ENCODE measurements around the gene RANBP9. TPM values are rescaled to one million over a fixed set of nuclear protein-coding genes. Genes with fewer than 3 reads are reported as not detected.

Gene RANBP9
- total RNA-seq, 1 donor from 2014 or later: 40.4 TPM

DNA sequence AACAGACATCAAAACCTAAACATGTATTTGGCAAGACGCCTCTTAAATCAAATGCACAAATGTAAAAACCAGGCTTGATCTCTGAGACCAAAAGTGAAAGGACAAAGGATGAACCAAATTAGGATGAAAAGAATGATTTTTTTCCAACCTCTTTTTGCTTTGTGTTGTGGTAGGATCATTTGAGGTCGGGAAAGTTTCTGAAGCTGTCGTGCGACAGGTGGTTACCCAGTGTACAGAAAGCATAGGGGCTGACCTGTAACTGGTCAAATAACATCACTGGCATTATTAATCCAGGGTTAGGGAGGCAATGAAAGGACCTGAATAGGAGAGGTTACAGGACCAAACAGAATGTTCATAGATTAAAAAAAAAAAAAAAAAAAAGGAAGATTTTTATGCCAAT lies 114.6 kb downstream of the RANBP9 start:
- Mint-ChIP-seq H3K27ac (no peak overlapping the region), H3K36me3 (peaks cover 26% of the 10 kb centered on the region), H3K9me3 (no peaks in the 10 kb centered on the region), H3K4me1 (ENCODE audit: unreplicated experiment) (peaks cover 4% of the 10 kb centered on the region), H3K27me3 (no peaks in the 10 kb centered on the region), H3K4me3 (no peak overlapping the region)
- TF ChIP-seq, protein P1, sequence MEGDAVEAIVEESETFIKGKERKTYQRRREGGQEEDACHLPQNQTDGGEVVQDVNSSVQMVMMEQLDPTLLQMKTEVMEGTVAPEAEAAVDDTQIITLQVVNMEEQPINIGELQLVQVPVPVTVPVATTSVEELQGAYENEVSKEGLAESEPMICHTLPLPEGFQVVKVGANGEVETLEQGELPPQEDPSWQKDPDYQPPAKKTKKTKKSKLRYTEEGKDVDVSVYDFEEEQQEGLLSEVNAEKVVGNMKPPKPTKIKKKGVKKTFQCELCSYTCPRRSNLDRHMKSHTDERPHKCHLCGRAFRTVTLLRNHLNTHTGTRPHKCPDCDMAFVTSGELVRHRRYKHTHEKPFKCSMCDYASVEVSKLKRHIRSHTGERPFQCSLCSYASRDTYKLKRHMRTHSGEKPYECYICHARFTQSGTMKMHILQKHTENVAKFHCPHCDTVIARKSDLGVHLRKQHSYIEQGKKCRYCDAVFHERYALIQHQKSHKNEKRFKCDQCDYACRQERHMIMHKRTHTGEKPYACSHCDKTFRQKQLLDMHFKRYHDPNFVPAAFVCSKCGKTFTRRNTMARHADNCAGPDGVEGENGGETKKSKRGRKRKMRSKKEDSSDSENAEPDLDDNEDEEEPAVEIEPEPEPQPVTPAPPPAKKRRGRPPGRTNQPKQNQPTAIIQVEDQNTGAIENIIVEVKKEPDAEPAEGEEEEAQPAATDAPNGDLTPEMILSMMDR (conservative IDR thresholded peaks at IDR 0.05): no peak
- no peak for DNase-seq (ENCODE audit: extremely low spot score, unreplicated experiment)

GRCh38 chr6:13593720-13594119 lies 117.9 kb downstream of the RANBP9 start:
- Mint-ChIP-seq H3K4me1 (ENCODE audit: unreplicated experiment) (peaks cover 4% of the 10 kb centered on the region), H3K9me3 (no peaks in the 10 kb centered on the region), H3K4me3 (no peak overlapping the region), H3K27me3 (no peaks in the 10 kb centered on the region), H3K27ac (no peak overlapping the region), H3K36me3 (peaks cover 15% of the 10 kb centered on the region)
- TF ChIP-seq, protein P1 (conservative IDR thresholded peaks at IDR 0.05): no peak
- DNase-seq (ENCODE audit: extremely low spot score, unreplicated experiment): no peak

GRCh38 chr6:13593103-13593502 lies 118.5 kb downstream of the RANBP9 start:
- Mint-ChIP-seq H3K9me3 (no peaks in the 10 kb centered on the region), H3K36me3 (peaks cover 12% of the 10 kb centered on the region), H3K27ac (no peak overlapping the region), H3K4me3 (no peak overlapping the region), H3K27me3 (no peaks in the 10 kb centered on the region), H3K4me1 (ENCODE audit: unreplicated experiment) (peaks cover 1% of the 10 kb centered on the region)
- TF ChIP-seq, protein P1 (conservative IDR thresholded peaks at IDR 0.05): no peak
- DNase-seq (ENCODE audit: extremely low spot score, unreplicated experiment): no peak

DNA sequence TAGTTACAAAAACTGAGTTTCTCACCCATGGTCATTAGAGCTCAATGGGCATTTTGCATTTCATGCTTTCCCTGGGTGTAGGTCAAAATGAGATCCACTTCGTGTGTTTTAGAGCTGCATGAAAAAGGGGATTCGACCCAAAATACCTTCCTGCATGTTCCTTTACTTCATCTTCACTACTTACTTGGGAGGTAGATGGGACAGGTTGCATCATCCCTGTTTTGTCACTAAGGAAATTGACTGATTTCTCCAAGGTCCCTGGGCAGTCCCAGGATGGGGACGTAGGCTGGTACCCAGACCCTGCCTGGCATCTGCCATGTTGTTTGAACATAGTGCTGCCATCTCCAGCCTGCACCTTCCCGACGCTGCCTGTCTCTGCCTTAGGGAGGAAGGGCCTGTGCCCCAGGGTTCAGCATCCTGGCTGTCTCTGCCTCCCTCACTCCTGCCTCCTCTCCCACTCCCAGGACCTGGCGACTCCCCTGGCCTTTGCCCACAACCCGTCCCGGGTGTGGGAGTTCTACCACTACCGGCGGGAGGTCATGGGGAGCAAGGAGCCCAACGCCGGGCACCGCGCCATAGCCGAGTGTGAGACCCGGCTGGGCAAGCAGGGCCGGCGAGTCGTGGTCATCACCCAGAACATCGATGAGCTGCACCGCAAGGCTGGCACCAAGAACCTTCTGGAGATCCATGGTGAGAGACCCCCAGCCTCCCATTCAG lies 120.3 kb downstream of the RANBP9 start:
- H3K4me3 Mint-ChIP-seq: no peak overlapping the region
- H3K36me3 Mint-ChIP-seq: peaks cover 9% of the 10 kb centered on the region
- TF ChIP-seq, protein P1 (conservative IDR thresholded peaks at IDR 0.05): no peak
- no peak overlapping the region for H3K27ac Mint-ChIP-seq
- no peaks in the 10 kb centered on the region for H3K4me1 Mint-ChIP-seq (ENCODE audit: unreplicated experiment)
- H3K9me3 Mint-ChIP-seq: no peaks in the 10 kb centered on the region
- no peaks in the 10 kb centered on the region for H3K27me3 Mint-ChIP-seq
- no peak for DNase-seq (ENCODE audit: extremely low spot score, unreplicated experiment)

DNA sequence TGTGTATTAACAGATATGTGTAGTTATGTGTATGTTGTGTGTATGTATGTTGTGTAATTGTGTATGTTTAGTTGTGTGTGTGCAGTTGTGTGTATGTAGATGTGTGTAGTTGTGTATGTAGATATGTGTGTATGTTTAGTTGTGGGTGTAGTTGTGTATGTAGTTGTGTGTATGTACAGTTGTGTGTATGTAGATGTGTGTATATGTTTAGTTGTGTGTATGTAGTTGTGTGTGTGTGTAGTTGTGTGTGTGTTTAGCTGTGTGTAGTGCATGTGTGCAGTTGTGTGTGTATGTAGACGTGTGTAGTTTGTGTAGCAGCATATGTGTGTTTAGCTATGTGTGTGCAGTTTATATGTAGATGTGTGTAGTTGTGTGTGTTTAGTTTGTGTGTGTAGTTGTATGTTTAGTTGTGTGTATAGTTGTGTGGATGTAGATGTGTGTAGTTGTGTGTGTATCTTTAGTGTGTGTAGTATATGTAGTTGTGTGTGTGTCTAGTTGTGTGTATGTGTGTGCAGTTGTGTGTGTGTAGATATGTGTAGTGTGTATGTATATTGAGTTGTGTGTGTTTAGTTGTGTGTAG lies 121.0 kb downstream of the RANBP9 start:
- H3K4me1 Mint-ChIP-seq (ENCODE audit: unreplicated experiment): no peaks in the 10 kb centered on the region
- no peak overlapping the region for H3K27ac Mint-ChIP-seq
- H3K9me3 Mint-ChIP-seq: no peaks in the 10 kb centered on the region
- peaks cover 9% of the 10 kb centered on the region for H3K36me3 Mint-ChIP-seq
- no peaks in the 10 kb centered on the region for H3K27me3 Mint-ChIP-seq
- no peak for DNase-seq (ENCODE audit: extremely low spot score, unreplicated experiment)
- no peak overlapping the region for H3K4me3 Mint-ChIP-seq
- TF ChIP-seq, protein P1 (conservative IDR thresholded peaks at IDR 0.05): no peak
